ENCODE results near the gene MFN1. TPM values are rescaled to one million over a fixed set of nuclear protein-coding genes. Genes with fewer than 3 reads are reported as not detected.

Gene MFN1
- polyA plus RNA-seq, 1 donor: 92.4 TPM

- DNase-seq: no peak
These were observed 81.5 kb downstream of the MFN1 start for GRCh38 chr3:179428876-179429548.

- DNase-seq: no peak
These were observed 82.9 kb downstream of the MFN1 start for GRCh38 chr3:179430277-179430870.

- no peak for DNase-seq
These were observed 84.5 kb downstream of the MFN1 start for GRCh38 chr3:179432021-179432420.

DNA sequence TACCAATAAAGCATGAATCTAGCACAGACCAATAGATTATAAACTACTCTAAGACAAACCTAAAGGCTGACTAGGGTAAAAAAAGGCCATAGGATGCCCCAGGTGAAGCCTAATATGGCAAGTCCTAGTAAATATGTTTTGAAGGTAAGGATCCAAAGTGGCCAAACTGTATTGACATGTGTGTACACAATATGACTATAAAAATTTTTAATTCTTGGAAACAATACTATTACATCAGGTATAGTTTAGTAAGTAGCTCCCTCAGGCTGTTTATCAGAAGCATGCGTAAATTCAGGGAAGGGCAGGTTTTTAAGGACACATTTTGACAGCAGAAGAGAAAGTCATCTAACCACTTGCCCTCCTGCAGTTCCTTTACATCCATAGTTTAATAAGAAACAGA lies 84.9 kb downstream of the MFN1 start:
- DNase-seq: no peak

DNA sequence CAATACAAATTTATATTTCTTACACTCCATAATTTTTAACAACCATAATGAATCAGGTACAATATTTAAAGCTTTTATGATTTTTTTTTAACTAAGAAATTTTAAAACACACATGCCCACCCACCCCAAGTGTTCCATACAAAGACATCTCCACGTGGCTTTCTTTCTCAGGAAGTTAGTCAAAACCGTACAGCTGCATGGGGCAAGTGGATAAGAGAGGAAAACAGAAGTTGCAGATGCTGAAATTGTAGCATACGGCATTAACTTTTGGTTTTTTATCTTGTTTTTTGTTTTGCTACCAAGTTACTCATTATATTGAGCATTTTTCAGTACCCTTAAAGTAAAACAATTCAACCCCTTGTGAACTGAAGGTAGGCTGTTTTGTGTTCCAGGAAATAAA lies 89.0 kb downstream of the MFN1 start:
- no peak for DNase-seq

DNA sequence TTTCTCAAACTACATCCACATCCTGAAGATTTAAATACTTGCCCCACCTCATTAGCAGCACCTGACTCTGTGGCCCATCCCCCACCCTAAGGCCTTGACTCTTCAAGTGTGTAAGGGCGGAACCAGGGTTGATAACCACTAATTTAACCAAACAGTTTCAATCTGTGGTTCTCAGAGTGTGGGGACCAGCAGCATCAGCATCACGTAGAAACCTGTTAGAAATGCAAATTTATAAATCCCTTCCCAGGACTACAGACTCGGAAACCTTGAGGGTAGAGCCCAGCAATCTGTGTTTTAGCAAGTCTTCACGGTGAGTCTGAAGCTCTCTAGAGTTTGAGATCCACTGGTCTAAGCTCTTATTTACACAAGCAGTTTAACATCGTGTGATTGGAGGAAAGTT lies 91.3 kb downstream of the MFN1 start:
- no peak for DNase-seq

Other genes with a start within 250 kb of the MFN1 start
- 33.1 TPM for gene PIK3CA, start 199.4 kb upstream of the MFN1 start, polyA plus RNA-seq (ENCODE audit: insufficient read length)
- gene KCNMB3, start 96.6 kb upstream of the MFN1 start, polyA plus RNA-seq (ENCODE audit: insufficient read length): 8.1 TPM
- gene ZNF639, start 24.7 kb upstream of the MFN1 start, polyA plus RNA-seq (ENCODE audit: insufficient read length): 62.7 TPM
- 29.2 TPM for gene GNB4, start 103.8 kb downstream of the MFN1 start, polyA plus RNA-seq (ENCODE audit: insufficient read length)
- gene ACTL6A, start 215.2 kb downstream of the MFN1 start, polyA plus RNA-seq (ENCODE audit: insufficient read length): 131 TPM

Data from left kidney (tissue), 2 donors.